ENCODE results near the gene SND1. TPM values are rescaled to one million over a fixed set of nuclear protein-coding genes. Genes with fewer than 3 reads are reported as not detected.

SND1 gene
- polyA plus RNA-seq, 1 donor, result 144 TPM

DNA sequence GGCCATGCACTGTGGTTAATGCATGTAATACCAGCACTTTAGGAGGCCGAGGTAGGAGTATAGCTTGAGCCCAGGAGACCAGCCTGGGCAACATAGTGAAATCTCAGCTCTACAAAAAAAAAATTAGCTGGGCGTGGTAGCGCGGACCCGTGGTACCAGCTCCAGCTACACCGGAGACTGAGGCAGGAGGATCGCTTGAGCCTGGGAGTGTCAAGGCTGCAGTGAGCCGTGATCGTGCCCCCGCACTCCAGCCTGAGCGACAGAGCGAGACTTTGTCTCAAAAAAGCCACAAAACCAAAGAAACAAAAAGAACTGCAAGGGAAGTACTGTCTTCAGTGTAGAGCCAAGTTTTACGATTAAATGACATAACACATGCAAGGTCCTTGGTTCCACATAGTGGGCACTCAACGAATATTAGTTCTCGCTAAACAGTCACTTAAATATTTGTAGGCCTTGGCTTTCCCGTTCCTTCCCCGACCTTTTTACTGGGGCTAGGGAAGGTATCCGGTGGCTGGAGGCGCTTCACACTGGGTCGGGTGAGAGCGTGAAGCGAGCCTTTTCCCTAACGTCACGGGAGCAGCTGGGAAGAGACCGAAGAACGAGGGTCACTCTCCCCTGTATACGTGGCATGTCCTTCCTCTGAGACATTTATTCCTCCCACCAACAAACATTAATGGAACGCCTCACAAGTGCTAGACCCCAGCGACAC, 993 bp upstream of the SND1 start:
- H3K27ac ChIP-seq (ENCODE audit: low read length), result peak overlapping the region; percentile 99
- DNase-seq, result no peak
- H3K4me1 ChIP-seq (ENCODE audit: control insufficient read depth, insufficient read depth, low read length), result peaks cover 18% of the 10 kb centered on the region
- H3K27me3 ChIP-seq (ENCODE audit: control insufficient read depth, insufficient read depth, low read length), result no peaks in the 10 kb centered on the region
- peak overlapping the region; percentile 99 for H3K4me3 ChIP-seq (ENCODE audit: low read length)
- WGBS (ENCODE audit: insufficient coverage, low lambda C conversion rate), result no CpG with 5 or more reads among the region's 29 CpGs
- peaks cover 3% of the 10 kb centered on the region for H3K9me3 ChIP-seq (ENCODE audit: control insufficient read depth, low read depth, low read length)
- no peaks in the 10 kb centered on the region for H3K36me3 ChIP-seq (ENCODE audit: control insufficient read depth, insufficient read depth, low read length)

DNA sequence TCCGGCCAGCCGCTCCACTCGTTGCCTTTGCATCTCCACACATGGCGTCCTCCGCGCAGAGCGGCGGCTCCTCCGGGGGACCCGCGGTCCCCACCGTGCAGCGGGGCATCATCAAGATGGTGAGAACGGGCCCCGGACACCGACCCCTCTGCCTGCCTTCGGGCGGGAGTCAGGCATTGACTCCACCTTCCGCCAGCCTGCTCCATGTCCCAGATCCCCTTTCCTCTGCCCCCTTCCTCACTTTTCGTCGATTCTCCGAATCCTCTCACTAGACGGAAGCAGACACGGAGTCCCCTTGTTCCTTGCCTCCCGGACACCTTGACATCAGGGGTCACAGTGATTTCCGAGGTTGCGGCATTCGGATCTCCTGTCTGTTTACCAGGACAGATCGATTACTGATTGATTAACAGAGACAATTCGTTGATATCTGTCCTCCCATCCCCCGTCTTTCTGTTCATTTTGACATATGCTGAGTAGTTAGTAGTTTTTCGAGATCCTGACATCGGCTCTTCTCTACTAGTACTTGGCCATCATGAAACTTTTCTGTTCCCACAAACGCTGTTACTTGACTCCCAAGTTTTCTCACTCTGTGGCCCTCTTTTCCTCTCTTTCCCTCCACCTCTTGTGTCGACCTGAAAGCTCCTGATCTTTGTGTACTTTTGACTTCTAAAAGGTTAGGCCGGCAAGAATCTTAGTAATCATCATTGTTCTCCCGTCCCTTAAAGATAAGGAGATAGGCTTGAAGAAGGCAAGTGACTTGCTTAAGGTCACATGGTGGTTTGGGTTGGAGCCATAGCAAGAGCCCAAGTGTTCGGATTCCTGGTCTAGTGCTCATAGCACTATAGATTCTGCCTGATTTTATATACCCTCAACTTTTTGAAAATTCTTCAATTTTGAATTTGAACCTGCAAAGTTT, 597 bp downstream of the SND1 start:
- H3K4me3 ChIP-seq (ENCODE audit: low read length), result peak overlapping the region; percentile 99
- H3K27me3 ChIP-seq (ENCODE audit: control insufficient read depth, insufficient read depth, low read length), result no peaks in the 10 kb centered on the region
- peak overlapping the region; percentile 86 for H3K27ac ChIP-seq (ENCODE audit: low read length)
- H3K36me3 ChIP-seq (ENCODE audit: control insufficient read depth, insufficient read depth, low read length), result peaks cover 1% of the 10 kb centered on the region
- peaks cover 18% of the 10 kb centered on the region for H3K4me1 ChIP-seq (ENCODE audit: control insufficient read depth, insufficient read depth, low read length)
- peaks cover 3% of the 10 kb centered on the region for H3K9me3 ChIP-seq (ENCODE audit: control insufficient read depth, low read depth, low read length)
- 7% methylated on average over 5 of the region's 38 CpGs for WGBS (ENCODE audit: insufficient coverage, low lambda C conversion rate)
- no peak for DNase-seq

DNA sequence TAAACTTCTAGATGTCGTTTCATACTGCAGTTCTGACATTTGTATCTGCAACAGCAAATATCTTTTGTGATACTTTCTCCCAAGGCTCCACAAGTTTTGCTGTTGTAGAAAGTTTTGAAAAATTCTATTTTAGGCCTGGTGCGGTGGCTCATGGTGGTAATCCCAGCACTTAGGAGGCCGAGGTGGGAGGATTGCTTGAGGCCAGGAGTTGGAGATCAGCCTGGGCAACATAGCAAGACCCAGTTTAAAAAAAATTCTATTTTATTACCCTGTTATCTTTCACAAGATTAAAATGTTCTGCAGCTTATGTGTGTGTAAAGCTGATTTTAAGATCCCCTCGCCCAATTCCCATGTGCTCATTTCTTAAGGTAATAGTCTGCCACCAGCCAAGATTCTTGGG, 1.4 kb downstream of the SND1 start:
- WGBS (ENCODE audit: insufficient coverage, low lambda C conversion rate), result 80% methylated on average over 1 of the region's 4 CpGs
- Histone ChIP-seq H3K9me3 (ENCODE audit: control insufficient read depth, low read depth, low read length) (peaks cover 3% of the 10 kb centered on the region), H3K27me3 (ENCODE audit: control insufficient read depth, insufficient read depth, low read length) (no peaks in the 10 kb centered on the region), H3K27ac (ENCODE audit: low read length) (no peak overlapping the region), H3K36me3 (ENCODE audit: control insufficient read depth, insufficient read depth, low read length) (peaks cover 6% of the 10 kb centered on the region), H3K4me1 (ENCODE audit: control insufficient read depth, insufficient read depth, low read length) (peaks cover 18% of the 10 kb centered on the region), H3K4me3 (ENCODE audit: low read length) (peak overlapping the region; percentile 99)
- DNase-seq, result no peak

DNA sequence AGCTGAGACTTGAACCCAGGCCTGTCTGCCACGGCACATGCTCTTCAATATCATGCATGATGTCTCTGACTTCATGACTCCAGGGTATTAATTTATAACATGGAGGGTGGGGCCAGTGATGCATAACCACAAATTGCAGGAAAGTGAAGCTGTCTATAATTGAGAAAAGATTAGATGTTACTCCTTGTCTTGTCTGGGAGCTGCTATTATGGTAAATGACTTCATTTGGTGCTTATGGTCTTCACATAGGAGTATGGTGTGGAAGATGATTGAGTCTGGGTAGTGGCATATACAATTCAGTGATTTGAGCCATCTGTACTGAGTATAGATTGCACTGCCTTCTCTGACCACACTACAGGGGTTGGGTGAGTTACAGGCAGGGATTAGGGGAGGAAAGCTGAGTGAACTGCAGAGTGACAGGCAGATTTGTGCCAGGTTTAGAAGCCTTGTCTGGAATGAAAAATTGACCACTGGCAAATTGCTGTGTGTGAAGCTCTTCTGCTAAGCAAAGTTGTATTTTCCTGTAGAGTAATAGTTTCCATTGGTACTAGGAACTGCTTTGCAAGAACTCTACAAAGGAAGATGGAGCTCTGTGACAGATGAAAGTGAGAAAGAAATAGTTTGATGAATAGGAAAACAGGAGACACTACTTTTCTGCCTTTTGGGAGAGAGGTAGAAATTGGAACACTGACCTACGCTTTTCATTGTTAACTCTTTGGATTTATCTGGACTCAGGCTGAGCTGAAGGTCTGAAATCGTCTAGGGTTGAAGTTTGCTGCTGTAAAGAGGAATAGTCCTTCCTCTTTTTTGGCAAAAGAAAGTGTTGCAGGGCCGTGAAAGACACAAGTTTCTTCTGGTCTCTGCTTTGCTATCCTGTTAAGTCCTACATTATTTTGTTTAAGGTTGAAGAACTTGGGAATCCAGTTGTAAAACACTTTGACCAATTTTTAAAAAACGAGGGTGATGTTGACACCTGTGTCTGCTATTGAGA, 2.7 kb downstream of the SND1 start:
- H3K4me1 ChIP-seq (ENCODE audit: control insufficient read depth, insufficient read depth, low read length), result peaks cover 18% of the 10 kb centered on the region
- DNase-seq, result no peak
- H3K4me3 ChIP-seq (ENCODE audit: low read length), result no peak overlapping the region
- H3K27me3 ChIP-seq (ENCODE audit: control insufficient read depth, insufficient read depth, low read length), result no peaks in the 10 kb centered on the region
- peaks cover 10% of the 10 kb centered on the region for H3K36me3 ChIP-seq (ENCODE audit: control insufficient read depth, insufficient read depth, low read length)
- WGBS (ENCODE audit: insufficient coverage, low lambda C conversion rate), result 100% methylated on average over 1 of the region's 5 CpGs
- H3K27ac ChIP-seq (ENCODE audit: low read length), result no peak overlapping the region
- H3K9me3 ChIP-seq (ENCODE audit: control insufficient read depth, low read depth, low read length), result peaks cover 3% of the 10 kb centered on the region

DNA sequence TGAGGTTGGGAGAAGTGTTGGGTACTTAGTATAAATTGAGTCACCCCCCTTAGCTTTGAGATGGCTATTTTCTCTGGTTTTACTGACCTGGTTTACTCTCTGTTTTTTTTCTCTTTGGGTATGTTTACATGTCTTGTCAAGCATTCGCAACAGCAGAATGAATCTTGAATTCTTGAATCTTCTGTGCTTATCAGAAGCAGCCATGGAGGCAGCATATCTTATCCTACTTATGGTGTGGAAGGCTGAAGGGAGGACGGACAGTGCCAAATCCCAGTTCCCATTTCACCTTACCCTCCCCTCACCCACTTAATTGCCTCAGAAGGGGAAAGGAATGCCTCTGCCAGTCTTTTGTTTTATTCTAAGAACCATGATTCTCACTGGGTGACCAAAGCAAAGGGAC, 3.7 kb downstream of the SND1 start:
- Histone ChIP-seq H3K27ac (ENCODE audit: low read length) (no peak overlapping the region), H3K36me3 (ENCODE audit: control insufficient read depth, insufficient read depth, low read length) (peaks cover 17% of the 10 kb centered on the region), H3K27me3 (ENCODE audit: control insufficient read depth, insufficient read depth, low read length) (no peaks in the 10 kb centered on the region), H3K4me3 (ENCODE audit: low read length) (no peak overlapping the region), H3K9me3 (ENCODE audit: control insufficient read depth, low read depth, low read length) (peaks cover 2% of the 10 kb centered on the region), H3K4me1 (ENCODE audit: control insufficient read depth, insufficient read depth, low read length) (peaks cover 17% of the 10 kb centered on the region)
- WGBS (ENCODE audit: insufficient coverage, low lambda C conversion rate), result 100% methylated on average over 1 of the region's 2 CpGs
- no peak for DNase-seq

DNA sequence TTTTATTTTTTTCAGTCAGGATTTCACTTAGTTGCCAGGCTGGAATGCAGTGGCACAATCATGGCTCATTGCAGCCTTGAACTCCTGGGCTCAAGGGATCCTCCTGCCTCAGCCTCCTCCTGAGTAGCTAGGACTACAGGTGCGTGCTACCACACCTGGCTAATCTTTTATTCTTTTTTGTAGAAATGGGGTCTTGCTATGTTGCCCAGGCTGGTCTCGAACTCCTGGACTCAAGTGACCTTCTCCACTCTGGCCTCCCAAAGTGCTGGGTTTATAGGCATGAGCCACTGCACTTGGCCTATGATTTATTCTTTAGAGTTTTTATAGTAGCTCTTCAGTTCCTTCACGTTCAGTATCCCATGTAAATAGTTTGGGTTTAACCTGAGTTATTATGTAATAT, 5.5 kb downstream of the SND1 start:
- WGBS (ENCODE audit: insufficient coverage, low lambda C conversion rate), result 90% methylated on average over 2 of the region's 3 CpGs
- no peaks in the 10 kb centered on the region for H3K9me3 ChIP-seq (ENCODE audit: control insufficient read depth, low read depth, low read length)
- no peak for DNase-seq
- no peaks in the 10 kb centered on the region for H3K27me3 ChIP-seq (ENCODE audit: control insufficient read depth, insufficient read depth, low read length)
- H3K4me1 ChIP-seq (ENCODE audit: control insufficient read depth, insufficient read depth, low read length), result peaks cover 11% of the 10 kb centered on the region
- H3K36me3 ChIP-seq (ENCODE audit: control insufficient read depth, insufficient read depth, low read length), result peaks cover 23% of the 10 kb centered on the region
- no peak overlapping the region for H3K4me3 ChIP-seq (ENCODE audit: low read length)
- H3K27ac ChIP-seq (ENCODE audit: low read length), result no peak overlapping the region

DNA sequence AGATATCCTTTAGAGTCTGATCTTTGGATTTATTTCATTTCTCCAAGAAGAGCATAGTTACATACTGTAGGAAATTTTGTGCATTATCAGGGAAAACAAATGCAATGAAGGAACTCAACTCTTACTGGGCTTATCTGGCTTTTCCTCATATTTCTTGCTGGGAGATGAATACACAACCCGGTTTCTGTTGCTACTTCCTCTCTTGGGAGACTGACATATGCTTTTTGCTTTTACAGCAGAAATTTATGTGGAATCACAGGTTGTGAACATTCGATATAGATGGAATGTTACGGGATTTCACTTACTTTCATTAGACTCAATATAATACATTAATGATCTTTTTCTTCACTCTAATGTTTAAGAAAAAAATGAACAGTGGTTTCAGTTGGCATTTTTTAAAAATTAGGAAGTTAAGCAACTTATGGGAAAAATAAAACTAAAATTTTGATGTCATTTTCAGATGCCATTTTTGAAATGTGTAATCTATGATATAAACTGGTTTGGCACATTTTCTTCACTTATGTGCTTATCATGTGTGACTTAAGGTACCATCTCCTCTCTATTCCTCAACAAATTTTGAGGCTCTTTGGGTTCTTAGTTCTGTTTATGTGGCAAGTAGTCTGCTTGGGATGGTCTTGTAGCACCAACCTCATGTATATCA, 7.1 kb downstream of the SND1 start:
- Histone ChIP-seq H3K36me3 (ENCODE audit: control insufficient read depth, insufficient read depth, low read length) (peaks cover 23% of the 10 kb centered on the region), H3K4me1 (ENCODE audit: control insufficient read depth, insufficient read depth, low read length) (peaks cover 4% of the 10 kb centered on the region), H3K27ac (ENCODE audit: low read length) (no peak overlapping the region), H3K27me3 (ENCODE audit: control insufficient read depth, insufficient read depth, low read length) (no peaks in the 10 kb centered on the region), H3K9me3 (ENCODE audit: control insufficient read depth, low read depth, low read length) (no peaks in the 10 kb centered on the region), H3K4me3 (ENCODE audit: low read length) (no peak overlapping the region)
- 100% methylated on average over 1 of the region's 3 CpGs for WGBS (ENCODE audit: insufficient coverage, low lambda C conversion rate)
- no peak for DNase-seq

DNA sequence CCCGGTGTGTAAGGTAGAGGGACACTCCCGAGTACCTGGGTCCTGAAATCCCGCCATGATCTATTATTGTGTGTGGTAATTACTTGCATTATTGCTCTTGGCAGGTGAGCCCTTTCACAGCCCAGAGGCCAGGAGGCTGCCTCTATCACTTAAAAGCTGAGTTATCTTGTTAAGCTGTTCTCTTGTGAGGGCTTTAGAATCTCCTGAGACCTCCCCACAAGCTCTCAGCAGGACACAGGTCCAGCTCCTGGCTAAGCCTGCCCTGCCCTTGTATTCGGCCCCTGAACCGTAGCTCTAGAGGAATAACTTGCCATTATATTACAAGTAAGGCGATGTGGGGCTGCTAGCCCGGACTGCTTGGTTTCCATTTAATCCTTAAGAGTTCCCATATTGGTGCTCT, 13.9 kb downstream of the SND1 start:
- Histone ChIP-seq H3K36me3 (ENCODE audit: control insufficient read depth, insufficient read depth, low read length) (peaks cover 20% of the 10 kb centered on the region), H3K27ac (ENCODE audit: low read length) (no peak overlapping the region), H3K4me3 (ENCODE audit: low read length) (no peak overlapping the region), H3K4me1 (ENCODE audit: control insufficient read depth, insufficient read depth, low read length) (no peaks in the 10 kb centered on the region), H3K9me3 (ENCODE audit: control insufficient read depth, low read depth, low read length) (no peaks in the 10 kb centered on the region), H3K27me3 (ENCODE audit: control insufficient read depth, insufficient read depth, low read length) (no peaks in the 10 kb centered on the region)
- no CpG with 5 or more reads among the region's 7 CpGs for WGBS (ENCODE audit: insufficient coverage, low lambda C conversion rate)
- no peak for DNase-seq

DNA sequence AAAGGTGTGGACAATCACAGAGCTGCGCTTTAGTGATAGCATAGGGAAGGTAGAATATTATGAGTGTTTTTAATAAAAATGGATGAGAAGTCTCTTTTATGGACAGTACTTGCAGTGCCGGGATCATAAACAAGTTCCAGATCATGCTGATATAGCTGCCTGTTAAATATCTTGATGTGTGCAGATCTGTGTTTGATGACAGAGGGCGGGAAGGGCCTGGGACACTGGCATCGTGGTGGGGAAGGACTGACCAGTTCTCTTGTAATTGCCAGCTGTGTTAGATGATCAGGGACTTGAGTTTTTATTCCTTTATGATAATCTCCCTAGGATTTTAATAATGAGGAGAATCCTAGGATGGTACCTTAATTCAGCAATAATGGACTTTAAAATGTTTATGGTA, 14.6 kb downstream of the SND1 start:
- H3K27me3 ChIP-seq (ENCODE audit: control insufficient read depth, insufficient read depth, low read length), result no peaks in the 10 kb centered on the region
- WGBS (ENCODE audit: insufficient coverage, low lambda C conversion rate), result 100% methylated on average over 1 of the region's 4 CpGs
- no peaks in the 10 kb centered on the region for H3K4me1 ChIP-seq (ENCODE audit: control insufficient read depth, insufficient read depth, low read length)
- H3K27ac ChIP-seq (ENCODE audit: low read length), result no peak overlapping the region
- peaks cover 19% of the 10 kb centered on the region for H3K36me3 ChIP-seq (ENCODE audit: control insufficient read depth, insufficient read depth, low read length)
- DNase-seq, result no peak
- no peak overlapping the region for H3K4me3 ChIP-seq (ENCODE audit: low read length)
- H3K9me3 ChIP-seq (ENCODE audit: control insufficient read depth, low read depth, low read length), result no peaks in the 10 kb centered on the region

Data from large intestine (tissue), 3 donors.